SK-N-MC (cell line): Measurements from ENCODE around the gene ADGRG3.

ENCODE experiments used
- DNase-seq: peaks from one replicate; pipeline ENCODE4 v3.0.0-alpha.2; 2011; ENCODE audit warnings: low read depth, low spot score
- H3K27ac ChIP-seq: fragments of 200-600 bp; sonication (generic); 2 replicates; pipeline ENCODE4 v1.5.1; 2016; ENCODE audit warnings: mixed run types
- H3K36me3 ChIP-seq: fragments of 200-600 bp; sonication (generic); 2 replicates; pipeline ENCODE4 v1.6.1; 2017; ENCODE audit warnings: antibody characterized with exemption, low read length, mixed read lengths; ENCODE audit not compliant: insufficient read depth
- H3K4me3 ChIP-seq: fragments of 200-600 bp; sonication (generic); 2 replicates; pipeline ENCODE4 v1.5.1; 2016
- H3K9ac ChIP-seq: fragments of 200-600 bp; sonication (generic); 2 replicates; pipeline ENCODE4 v1.8.0; 2017; ENCODE audit warnings: mixed run types, mixed read lengths; ENCODE audit not compliant: insufficient read length
- H3K9me3 ChIP-seq: fragments of 200-600 bp; sonication (generic); 2 replicates; pipeline ENCODE4 v1.6.1; 2017; ENCODE audit warnings: low read depth, mild to moderate bottlenecking, antibody characterized with exemption, low read length, moderate library complexity, mixed read lengths
- EZH2 ChIP-seq: fragments of 200-600 bp; sonication (generic); IDR thresholded peaks from one replicate; pipeline ENCODE4 v1.6.1; 2017; ENCODE audit warnings: antibody characterized with exemption
- FOXP2 ChIP-seq: optimal IDR thresholded peaks from 2 replicates; pipeline ENCODE3; 2011; ENCODE audit warnings: mild to moderate bottlenecking, moderate library complexity; ENCODE audit not compliant: insufficient read depth; ENCODE audit errors: extremely low read length, control extremely low read depth
- POLR2AphosphoS5 ChIP-seq: IDR thresholded peaks from 2 replicates; pipeline ENCODE4 v1.6.1; 2012; ENCODE audit warnings: mild to moderate bottlenecking, low read depth, low read length, borderline replicate concordance

ADGRG3 gene

GRCh38 chr16:57636184-57636583 lies 31.9 kb upstream of the ADGRG3 start:
- DNase-seq: no peak
- H3K9ac ChIP-seq: no peak overlapping the region

GRCh38 chr16:57637020-57637419 lies 31.1 kb upstream of the ADGRG3 start:
- no peak for TF ChIP-seq POLR2AphosphoS5
- no peak for DNase-seq
- no peak overlapping the region for H3K9ac ChIP-seq
- no peak overlapping the region for H3K27ac ChIP-seq
- no peaks in the 10 kb centered on the region for H3K9me3 ChIP-seq
- H3K4me3 ChIP-seq: no peak overlapping the region
- H3K36me3 ChIP-seq: no peaks in the 10 kb centered on the region

More at GRCh38 chr16:57636184-57636583, 31.9 kb upstream of the ADGRG3 start:
- no peaks in the 10 kb centered on the region for H3K36me3 ChIP-seq
- no peak overlapping the region for H3K4me3 ChIP-seq
- H3K9me3 ChIP-seq: no peaks in the 10 kb centered on the region
- H3K27ac ChIP-seq: no peak overlapping the region
- no peak for TF ChIP-seq EZH2
- TF ChIP-seq FOXP2: no peak
- no peak for TF ChIP-seq POLR2AphosphoS5

- no peaks in the 10 kb centered on the region for H3K9me3 ChIP-seq
- no peak overlapping the region for H3K9ac ChIP-seq
- no peak for TF ChIP-seq FOXP2
- TF ChIP-seq EZH2: no peak
- no peak for TF ChIP-seq POLR2AphosphoS5
- H3K4me3 ChIP-seq: no peak overlapping the region
- H3K36me3 ChIP-seq: no peaks in the 10 kb centered on the region
- no peak for DNase-seq
- no peak overlapping the region for H3K27ac ChIP-seq
These were observed 30.7 kb upstream of the ADGRG3 start for GRCh38 chr16:57637424-57637823.

- H3K9me3 ChIP-seq: no peaks in the 10 kb centered on the region
- no peak overlapping the region for H3K4me3 ChIP-seq
- no peak overlapping the region for H3K9ac ChIP-seq
- H3K36me3 ChIP-seq: no peaks in the 10 kb centered on the region
- DNase-seq: no peak
- H3K27ac ChIP-seq: no peak overlapping the region
- TF ChIP-seq FOXP2 (no peak), EZH2 (no peak), POLR2AphosphoS5 (no peak)
These were observed 30.1 kb upstream of the ADGRG3 start for GRCh38 chr16:57637965-57638364.

GRCh38 chr16:57638381-57638780 lies 29.7 kb upstream of the ADGRG3 start:
- Histone ChIP-seq H3K9ac (no peak overlapping the region), H3K27ac (no peak overlapping the region)

GRCh38 chr16:57639172-57639887 lies 28.8 kb upstream of the ADGRG3 start:
- Histone ChIP-seq H3K27ac (no peak overlapping the region), H3K9ac (no peak overlapping the region)
- TF ChIP-seq FOXP2 (no peak), POLR2AphosphoS5 (no peak), EZH2 (no peak)

More at GRCh38 chr16:57638381-57638780, 29.7 kb upstream of the ADGRG3 start:
- Histone ChIP-seq H3K4me3 (no peak overlapping the region), H3K36me3 (no peaks in the 10 kb centered on the region), H3K9me3 (no peaks in the 10 kb centered on the region)
- no peak for DNase-seq
- TF ChIP-seq EZH2: no peak
- TF ChIP-seq POLR2AphosphoS5: no peak
- TF ChIP-seq FOXP2: no peak

GRCh38 chr16:57640185-57640584 lies 27.9 kb upstream of the ADGRG3 start:
- DNase-seq: no peak
- no peaks in the 10 kb centered on the region for H3K36me3 ChIP-seq
- H3K4me3 ChIP-seq: no peak overlapping the region
- no peak overlapping the region for H3K27ac ChIP-seq
- no peaks in the 10 kb centered on the region for H3K9me3 ChIP-seq
- no peak for TF ChIP-seq FOXP2
- TF ChIP-seq EZH2: no peak
- no peak for TF ChIP-seq POLR2AphosphoS5
- no peak overlapping the region for H3K9ac ChIP-seq

More at GRCh38 chr16:57639172-57639887, 28.8 kb upstream of the ADGRG3 start:
- no peak for DNase-seq
- H3K9me3 ChIP-seq: no peaks in the 10 kb centered on the region
- no peak overlapping the region for H3K4me3 ChIP-seq
- H3K36me3 ChIP-seq: no peaks in the 10 kb centered on the region

GRCh38 chr16:57640612-57641011 lies 27.5 kb upstream of the ADGRG3 start:
- H3K27ac ChIP-seq: no peak overlapping the region
- H3K9ac ChIP-seq: no peak overlapping the region
- no peaks in the 10 kb centered on the region for H3K9me3 ChIP-seq
- no peak for DNase-seq
- no peaks in the 10 kb centered on the region for H3K36me3 ChIP-seq
- no peak overlapping the region for H3K4me3 ChIP-seq
- no peak for TF ChIP-seq FOXP2
- TF ChIP-seq EZH2: no peak
- TF ChIP-seq POLR2AphosphoS5: no peak
